GM12872 (cell line): ENCODE data around the gene COL7A1.

Source experiments
- TF ChIP-seq, protein P1 (sequence below): IDR thresholded peaks from 3 replicates; pipeline ENCODE4 v1.5.1; 2011; ENCODE audit warnings: low read depth, mild to moderate bottlenecking, low read length, moderate library complexity; ENCODE audit not compliant: insufficient read depth

Gene COL7A1

DNA sequence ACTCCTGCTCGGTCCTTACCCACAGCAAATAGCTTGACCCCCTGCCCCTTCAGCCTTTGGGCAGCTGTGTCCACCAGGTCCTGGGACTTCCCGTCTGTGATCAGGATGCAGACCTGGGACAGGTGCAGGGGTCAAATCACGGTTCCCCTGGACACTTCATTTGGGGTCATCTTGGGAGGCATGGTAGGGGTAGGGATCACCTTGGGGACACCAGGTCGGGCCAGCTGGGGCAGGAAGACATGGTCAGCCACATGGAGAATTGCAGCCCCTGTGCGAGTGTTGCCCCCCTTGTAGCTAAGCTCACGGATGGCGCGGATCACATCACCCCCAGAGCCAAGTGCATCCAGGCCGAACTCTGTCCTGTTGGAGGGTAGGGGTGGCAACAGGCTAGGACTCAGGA lies 1.8 kb downstream of the COL7A1 start:
- TF ChIP-seq, protein P1, sequence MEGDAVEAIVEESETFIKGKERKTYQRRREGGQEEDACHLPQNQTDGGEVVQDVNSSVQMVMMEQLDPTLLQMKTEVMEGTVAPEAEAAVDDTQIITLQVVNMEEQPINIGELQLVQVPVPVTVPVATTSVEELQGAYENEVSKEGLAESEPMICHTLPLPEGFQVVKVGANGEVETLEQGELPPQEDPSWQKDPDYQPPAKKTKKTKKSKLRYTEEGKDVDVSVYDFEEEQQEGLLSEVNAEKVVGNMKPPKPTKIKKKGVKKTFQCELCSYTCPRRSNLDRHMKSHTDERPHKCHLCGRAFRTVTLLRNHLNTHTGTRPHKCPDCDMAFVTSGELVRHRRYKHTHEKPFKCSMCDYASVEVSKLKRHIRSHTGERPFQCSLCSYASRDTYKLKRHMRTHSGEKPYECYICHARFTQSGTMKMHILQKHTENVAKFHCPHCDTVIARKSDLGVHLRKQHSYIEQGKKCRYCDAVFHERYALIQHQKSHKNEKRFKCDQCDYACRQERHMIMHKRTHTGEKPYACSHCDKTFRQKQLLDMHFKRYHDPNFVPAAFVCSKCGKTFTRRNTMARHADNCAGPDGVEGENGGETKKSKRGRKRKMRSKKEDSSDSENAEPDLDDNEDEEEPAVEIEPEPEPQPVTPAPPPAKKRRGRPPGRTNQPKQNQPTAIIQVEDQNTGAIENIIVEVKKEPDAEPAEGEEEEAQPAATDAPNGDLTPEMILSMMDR, result no peak

DNA sequence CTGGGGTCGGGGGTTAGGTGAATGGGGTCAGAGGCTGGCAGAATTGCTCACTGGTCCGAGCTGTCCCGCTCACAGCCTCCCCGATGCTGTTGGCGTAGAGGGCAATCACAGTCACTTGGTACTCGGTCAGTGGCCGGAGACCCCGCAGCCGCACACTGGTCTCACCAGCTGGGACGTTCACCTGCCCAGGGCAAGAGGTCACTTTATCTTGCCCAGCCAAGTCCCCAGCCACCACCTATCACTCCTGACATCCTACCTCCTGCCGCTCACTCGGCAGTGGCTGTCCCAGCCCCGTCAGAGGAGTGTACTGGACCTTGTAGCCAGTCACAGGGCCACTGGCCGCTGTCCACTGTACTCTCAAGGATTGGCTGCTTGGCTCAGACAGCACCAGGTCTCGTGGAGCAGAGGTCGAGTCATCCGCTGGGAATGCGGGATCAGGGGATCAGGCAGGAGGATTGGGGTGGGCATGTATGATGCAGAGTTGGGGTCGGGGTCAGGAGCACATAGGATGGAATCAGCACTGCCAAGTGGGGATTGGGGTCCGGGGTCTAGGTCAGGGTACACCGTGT lies 2.5 kb downstream of the COL7A1 start:
- TF ChIP-seq, protein P1, result no peak

DNA sequence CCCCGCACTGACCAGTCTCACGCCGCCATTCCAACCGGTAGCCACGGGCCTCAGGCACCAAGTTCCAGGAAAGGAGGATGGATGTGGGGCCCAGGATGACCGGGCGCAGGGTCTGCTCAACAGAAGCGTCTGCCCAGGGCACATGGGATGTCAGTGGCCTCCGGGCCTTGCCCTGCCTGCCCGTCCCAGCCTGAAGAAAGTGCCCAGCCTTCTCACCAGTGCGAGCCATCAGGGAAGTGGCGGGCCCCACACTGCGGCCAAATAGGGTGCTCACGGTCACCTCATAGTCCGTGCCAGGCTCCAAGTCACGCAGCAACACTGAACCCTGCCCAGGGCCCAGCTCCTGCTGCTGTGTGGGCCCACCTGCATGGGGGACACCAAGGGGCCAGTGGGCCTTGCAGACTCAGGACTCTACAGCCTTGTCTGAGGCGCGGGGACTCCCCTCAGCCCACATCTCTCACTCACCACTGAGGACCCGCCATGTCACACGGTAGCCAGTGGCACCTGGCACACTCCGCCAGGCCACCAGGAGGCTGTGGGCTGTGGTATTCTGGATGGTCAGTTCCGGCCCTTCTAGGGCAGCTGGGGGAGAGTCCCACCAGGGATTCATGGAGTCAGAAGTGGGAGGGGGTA lies 3.1 kb downstream of the COL7A1 start:
- TF ChIP-seq, protein P1, result no peak

DNA sequence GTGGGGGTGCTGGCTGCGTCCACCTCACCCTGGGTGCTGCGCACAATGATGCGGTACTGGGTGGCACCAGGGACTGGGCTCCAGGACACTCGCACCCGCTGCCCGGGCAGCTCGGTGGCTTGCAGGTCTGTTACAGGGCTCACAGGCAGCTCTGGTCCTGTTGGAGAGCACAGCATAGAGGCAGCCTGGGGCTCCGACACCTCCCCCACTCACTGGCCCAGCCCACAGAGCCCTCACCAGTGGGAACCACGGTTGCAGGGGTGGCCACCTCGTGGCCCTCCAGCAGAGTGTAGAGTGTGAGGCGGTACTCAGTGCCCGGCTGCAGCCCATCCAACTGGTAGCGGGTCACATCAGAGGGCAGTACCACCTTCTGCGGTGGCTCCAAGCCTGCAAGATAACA lies 3.7 kb downstream of the COL7A1 start:
- TF ChIP-seq, protein P1, result no peak

DNA sequence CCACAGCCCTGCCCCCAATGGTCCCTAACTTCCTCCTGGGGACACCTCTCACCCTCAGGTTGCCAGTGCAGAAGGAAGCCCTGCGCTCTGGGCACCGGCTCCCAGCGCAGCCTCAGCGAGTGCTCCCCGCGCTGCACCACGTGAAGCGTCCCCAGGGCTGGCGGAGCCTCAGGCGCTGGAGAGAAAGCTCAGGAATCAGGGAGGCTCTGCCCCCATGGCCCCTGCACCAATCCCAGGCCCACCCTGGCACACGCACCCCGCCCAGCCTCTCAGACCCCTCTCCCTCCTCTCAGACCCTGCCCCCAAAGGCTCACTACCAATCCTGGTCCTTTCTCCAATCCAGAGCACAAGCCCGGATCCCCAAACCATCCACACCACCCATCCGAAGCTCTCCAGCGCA lies 6.9 kb downstream of the COL7A1 start:
- TF ChIP-seq, protein P1, result no peak

DNA sequence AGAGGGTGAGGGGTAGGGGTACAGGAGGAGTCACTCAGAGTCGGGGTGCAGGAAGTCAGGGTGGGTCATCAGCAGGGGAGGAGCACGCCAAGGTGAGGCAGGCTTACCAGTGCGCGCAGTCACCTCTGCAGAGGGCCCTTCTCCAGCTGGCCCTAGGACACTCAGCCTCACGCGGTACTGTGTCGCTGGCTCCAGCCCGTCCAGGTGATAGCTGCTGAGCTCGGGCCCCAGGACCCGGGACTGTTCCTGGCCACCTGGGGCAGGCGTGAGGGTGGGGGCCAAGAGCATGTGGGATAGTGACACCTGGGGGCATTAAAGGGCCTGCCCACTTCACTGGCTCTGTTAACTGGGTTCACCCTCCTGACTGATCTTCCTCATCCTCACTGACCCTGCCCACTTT lies 7.4 kb downstream of the COL7A1 start:
- TF ChIP-seq, protein P1, result no peak

DNA sequence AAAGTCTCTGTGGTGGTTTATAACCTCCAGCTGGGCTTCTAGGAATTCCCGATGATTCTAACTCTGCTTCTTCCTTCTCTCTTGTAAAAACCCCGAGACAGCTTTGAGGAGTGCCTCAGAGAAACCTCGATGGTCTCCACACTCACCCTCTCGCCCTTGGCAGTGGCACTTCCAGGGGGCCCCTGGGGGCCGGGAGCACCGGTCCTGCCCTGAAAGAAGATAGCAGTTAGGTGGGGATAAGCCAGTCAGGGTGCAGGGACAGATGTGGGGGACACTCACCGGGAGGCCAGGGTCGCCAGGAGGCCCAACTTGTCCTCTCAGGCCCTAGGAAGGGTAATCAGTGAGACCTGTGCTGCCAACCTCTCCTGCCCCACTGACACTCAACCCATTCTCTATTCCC lies 9.7 kb downstream of the COL7A1 start:
- TF ChIP-seq, protein P1, result no peak

DNA sequence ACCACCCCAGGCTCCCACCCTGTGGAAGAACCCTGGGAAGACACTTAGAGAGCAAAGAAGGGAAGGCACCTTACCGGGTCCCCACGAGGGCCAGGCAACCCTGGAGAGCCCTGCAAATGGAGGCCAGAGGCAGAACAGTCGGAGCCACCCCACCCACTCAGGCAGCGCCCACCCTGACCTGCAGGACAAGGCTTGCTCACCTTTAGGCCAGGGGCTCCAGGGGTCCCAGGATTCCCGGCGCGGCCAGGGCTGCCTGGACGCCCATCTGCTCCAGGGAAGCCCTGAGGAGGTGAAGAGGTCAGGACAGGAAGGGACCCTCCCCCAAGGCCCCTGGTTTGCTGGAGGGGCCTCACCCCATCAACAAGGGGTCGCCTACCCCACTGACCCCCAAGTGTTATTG lies 10.3 kb downstream of the COL7A1 start:
- TF ChIP-seq, protein P1, result no peak
